ENCODE results near the gene VDR. TPM values are rescaled to one million over a fixed set of nuclear protein-coding genes. Genes with fewer than 3 reads are reported as not detected.

VDR gene
- total RNA-seq, 1 donor from 2014 or later, result not detected

DNA sequence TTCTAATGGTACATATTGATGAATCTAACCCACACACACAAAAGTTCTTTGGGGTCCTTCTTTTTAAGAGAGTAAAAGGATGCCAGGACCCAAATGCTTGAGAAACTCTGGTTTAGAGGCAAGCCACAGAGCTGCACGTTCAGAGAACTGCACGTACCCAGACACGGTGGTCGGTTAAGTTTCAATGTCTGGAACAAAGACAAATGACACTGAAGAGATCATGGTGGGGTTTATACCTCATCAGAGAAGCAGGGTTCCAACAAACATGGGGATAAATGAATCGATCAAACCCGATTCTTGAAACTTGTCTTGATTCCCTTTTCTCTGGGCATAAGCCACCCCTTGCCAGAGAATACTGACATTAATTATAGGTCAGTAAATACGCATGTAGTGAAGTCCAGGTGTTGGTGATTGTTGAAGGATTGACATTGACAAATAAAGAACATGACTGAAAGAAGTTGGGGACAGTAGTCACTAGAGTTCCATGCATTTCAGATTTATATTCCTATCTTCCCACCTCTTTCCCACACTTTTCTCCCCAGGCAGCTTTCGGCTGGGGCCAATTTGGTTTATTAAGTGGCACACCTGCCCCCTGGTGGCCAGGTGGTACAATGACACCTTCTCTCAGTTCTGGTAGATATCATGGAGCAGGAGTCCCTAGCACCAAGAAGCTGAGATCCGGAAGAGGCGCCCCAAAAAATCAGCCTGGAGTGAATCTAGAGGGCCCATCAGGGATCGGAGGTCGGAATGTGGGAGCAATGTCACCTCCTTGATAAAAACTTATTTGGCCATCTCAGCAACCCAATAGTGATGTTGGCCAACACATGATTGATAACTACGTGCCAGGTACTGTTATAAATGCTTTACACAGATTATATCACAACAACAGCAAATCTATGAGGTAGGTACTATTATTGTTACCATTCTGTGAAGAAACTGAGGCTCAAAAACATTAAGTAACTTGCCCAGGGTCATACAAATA, 67.3 kb downstream of the VDR start:
- H3K4me3 ChIP-seq, result no peak overlapping the region
- no peaks in the 10 kb centered on the region for H3K79me2 ChIP-seq (ENCODE audit: low read depth)
- H4K20me1 ChIP-seq (ENCODE audit: low read depth), result no peaks in the 10 kb centered on the region
- Mint-ChIP-seq H3K36me3 (no peaks in the 10 kb centered on the region), H3K9me3 (no peaks in the 10 kb centered on the region), H3K4me1 (peaks cover 46% of the 10 kb centered on the region), H3K27ac (peak overlapping the region; percentile 22), H3K27me3 (ENCODE audit: insufficient read depth, low read depth) (peaks cover 16% of the 10 kb centered on the region), H3K4me3 (peak overlapping the region; percentile 17)
- no peaks in the 10 kb centered on the region for H3K36me3 ChIP-seq
- no peak overlapping the region for H3K4me2 ChIP-seq
- peaks cover 11% of the 10 kb centered on the region for H3K4me1 ChIP-seq
- no peak overlapping the region for H2AFZ ChIP-seq (replicated peaks)
- no peaks in the 10 kb centered on the region for H3K9me3 ChIP-seq (ENCODE audit: low read depth)
- DNase-seq (ENCODE audit: low spot score), result peak; percentile 78
- TF ChIP-seq EZH2 (IDR thresholded peaks at IDR 0.05) (no peak), EZH2phosphoT487 (IDR thresholded peaks at IDR 0.05) (no peak)
- TF ChIP-seq, protein P1, sequence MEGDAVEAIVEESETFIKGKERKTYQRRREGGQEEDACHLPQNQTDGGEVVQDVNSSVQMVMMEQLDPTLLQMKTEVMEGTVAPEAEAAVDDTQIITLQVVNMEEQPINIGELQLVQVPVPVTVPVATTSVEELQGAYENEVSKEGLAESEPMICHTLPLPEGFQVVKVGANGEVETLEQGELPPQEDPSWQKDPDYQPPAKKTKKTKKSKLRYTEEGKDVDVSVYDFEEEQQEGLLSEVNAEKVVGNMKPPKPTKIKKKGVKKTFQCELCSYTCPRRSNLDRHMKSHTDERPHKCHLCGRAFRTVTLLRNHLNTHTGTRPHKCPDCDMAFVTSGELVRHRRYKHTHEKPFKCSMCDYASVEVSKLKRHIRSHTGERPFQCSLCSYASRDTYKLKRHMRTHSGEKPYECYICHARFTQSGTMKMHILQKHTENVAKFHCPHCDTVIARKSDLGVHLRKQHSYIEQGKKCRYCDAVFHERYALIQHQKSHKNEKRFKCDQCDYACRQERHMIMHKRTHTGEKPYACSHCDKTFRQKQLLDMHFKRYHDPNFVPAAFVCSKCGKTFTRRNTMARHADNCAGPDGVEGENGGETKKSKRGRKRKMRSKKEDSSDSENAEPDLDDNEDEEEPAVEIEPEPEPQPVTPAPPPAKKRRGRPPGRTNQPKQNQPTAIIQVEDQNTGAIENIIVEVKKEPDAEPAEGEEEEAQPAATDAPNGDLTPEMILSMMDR (IDR thresholded peaks at IDR 0.05), result peak; percentile 94
- H3K27me3 ChIP-seq, result no peaks in the 10 kb centered on the region
- H3K9ac ChIP-seq, result no peak overlapping the region
- H3F3A ChIP-seq (ENCODE audit: low read depth), result peaks cover 8% of the 10 kb centered on the region
- no peak overlapping the region for H3K27ac ChIP-seq

DNA sequence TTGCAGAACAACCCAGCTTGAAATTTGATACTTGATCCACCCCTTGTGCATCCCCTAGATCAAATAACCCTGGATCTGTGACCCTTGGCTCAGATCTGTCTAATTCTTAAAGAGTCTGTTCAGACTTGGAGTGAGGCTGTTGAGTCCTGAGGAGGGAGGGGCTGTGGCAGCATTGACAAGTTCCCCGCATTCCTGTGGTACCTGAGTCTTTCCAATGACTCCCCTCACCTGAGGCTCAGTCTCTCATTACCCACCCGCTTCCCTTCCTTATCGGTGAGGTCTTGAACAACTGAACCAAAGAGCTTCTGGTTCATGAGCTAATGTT, 69.0 kb downstream of the VDR start:
- Histone ChIP-seq H3K27ac (no peak overlapping the region), H3K36me3 (no peaks in the 10 kb centered on the region), H3K27me3 (no peaks in the 10 kb centered on the region), H3F3A (ENCODE audit: low read depth) (peaks cover 8% of the 10 kb centered on the region), H3K79me2 (ENCODE audit: low read depth) (no peaks in the 10 kb centered on the region), H3K4me2 (peak overlapping the region; percentile 56), H3K9ac (no peak overlapping the region), H2AFZ (replicated peaks) (no peak overlapping the region), H3K4me3 (no peak overlapping the region), H3K9me3 (ENCODE audit: low read depth) (no peaks in the 10 kb centered on the region), H3K4me1 (peaks cover 11% of the 10 kb centered on the region), H4K20me1 (ENCODE audit: low read depth) (no peaks in the 10 kb centered on the region)
- Mint-ChIP-seq H3K36me3 (no peaks in the 10 kb centered on the region), H3K4me1 (peaks cover 46% of the 10 kb centered on the region), H3K27me3 (ENCODE audit: insufficient read depth, low read depth) (peaks cover 14% of the 10 kb centered on the region), H3K27ac (peak overlapping the region; percentile 94), H3K4me3 (peak overlapping the region; percentile 25), H3K9me3 (no peaks in the 10 kb centered on the region)
- peak; percentile 25 for DNase-seq (ENCODE audit: low spot score)
- TF ChIP-seq EZH2 (IDR thresholded peaks at IDR 0.05), result no peak
- TF ChIP-seq, protein P1 (IDR thresholded peaks at IDR 0.05), result no peak
- TF ChIP-seq EZH2phosphoT487 (IDR thresholded peaks at IDR 0.05), result no peak

DNA sequence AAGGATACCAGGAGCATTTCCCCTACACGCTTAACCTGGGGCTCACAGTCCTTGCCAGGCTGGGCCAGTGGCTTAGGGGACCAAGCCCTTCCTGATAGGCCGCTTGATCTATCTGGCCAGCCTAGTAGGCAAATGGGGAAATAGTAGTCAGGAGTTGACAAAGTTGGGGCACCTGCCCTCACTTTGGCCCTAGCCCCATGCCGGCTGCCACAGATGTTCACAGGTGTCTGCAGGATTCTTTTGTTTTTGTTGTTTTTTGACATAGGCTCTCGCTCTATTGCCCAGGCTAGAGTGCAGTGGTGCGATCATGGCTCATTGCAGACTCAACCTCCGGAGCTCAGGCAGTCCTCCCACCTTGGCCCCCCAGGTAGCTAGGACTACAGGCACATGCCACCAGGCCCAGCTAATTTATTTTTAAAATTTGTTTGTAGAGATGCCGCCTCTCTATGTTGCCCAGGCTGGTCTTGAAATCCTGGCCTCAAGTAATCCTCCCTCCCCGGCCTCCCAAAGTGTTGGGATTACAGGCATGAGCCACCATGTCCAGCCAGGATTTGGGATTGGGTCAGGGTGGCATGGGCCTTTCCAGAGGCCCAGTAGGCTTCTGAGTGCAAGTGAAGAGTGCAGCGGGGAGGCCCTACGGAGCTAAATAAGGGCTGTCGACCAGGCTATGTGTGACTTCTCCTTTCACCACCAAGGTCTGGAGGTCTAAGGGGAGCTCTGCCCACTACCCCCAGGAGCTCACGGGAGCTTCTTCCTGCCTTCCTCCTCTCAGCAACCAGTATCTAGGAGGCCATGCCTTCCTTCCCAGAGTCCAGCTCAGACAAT, 69.6 kb downstream of the VDR start:
- H3K9ac ChIP-seq, result no peak overlapping the region
- peaks cover 11% of the 10 kb centered on the region for H3K4me1 ChIP-seq
- no peaks in the 10 kb centered on the region for H3K79me2 ChIP-seq (ENCODE audit: low read depth)
- peak overlapping the region; percentile 56 for H3K4me2 ChIP-seq
- no peak overlapping the region for H3K4me3 ChIP-seq
- TF ChIP-seq EZH2phosphoT487 (IDR thresholded peaks at IDR 0.05) (no peak), EZH2 (IDR thresholded peaks at IDR 0.05) (no peak)
- TF ChIP-seq, protein P1 (IDR thresholded peaks at IDR 0.05), result no peak
- Mint-ChIP-seq H3K27me3 (ENCODE audit: insufficient read depth, low read depth) (peaks cover 14% of the 10 kb centered on the region), H3K4me1 (peaks cover 46% of the 10 kb centered on the region), H3K4me3 (peak overlapping the region; percentile 25), H3K9me3 (no peaks in the 10 kb centered on the region), H3K36me3 (no peaks in the 10 kb centered on the region), H3K27ac (peak overlapping the region; percentile 94)
- no peak for DNase-seq (ENCODE audit: low spot score)
- no peaks in the 10 kb centered on the region for H3K27me3 ChIP-seq
- H3F3A ChIP-seq (ENCODE audit: low read depth), result peaks cover 8% of the 10 kb centered on the region
- H4K20me1 ChIP-seq (ENCODE audit: low read depth), result no peaks in the 10 kb centered on the region
- H3K27ac ChIP-seq, result no peak overlapping the region
- no peak overlapping the region for H2AFZ ChIP-seq (replicated peaks)
- no peaks in the 10 kb centered on the region for H3K36me3 ChIP-seq
- no peaks in the 10 kb centered on the region for H3K9me3 ChIP-seq (ENCODE audit: low read depth)
